ENCODE measurements around the gene COQ7. TPM values are rescaled to one million over a fixed set of nuclear protein-coding genes. Genes with fewer than 3 reads are reported as not detected.

Gene COQ7
- total and polyA plus RNA-seq, 10 donors: 6.6 to 23.4 (median 13.0) TPM

DNA sequence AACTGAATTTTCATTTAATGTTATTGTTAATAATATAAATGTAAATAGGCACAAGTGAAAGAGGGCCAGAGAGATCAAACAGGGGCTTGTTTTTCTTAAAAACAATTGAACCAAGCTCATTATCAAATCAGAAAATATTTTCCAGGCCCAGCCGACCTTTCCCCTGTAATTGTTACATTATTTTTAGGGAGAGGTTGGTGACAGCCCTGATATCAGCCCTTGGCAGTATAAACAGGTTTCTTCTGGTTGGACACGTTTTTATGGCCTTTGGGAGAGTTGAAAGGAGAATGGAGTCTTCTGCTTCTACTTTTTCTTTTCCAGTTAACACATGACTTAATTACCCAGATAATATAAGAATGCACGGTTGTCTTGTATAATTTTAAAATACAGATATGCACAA lies 40.0 kb upstream of the COQ7 start:
- DNase-seq: no peak
- no peaks in the 10 kb centered on the region for H3K36me3 ChIP-seq
- intact Hi-C loops (cut with DNase I; ENCODE audit: low total_unique reads): no loop called here
- 69 to 78% (median 72%) methylated on average over 3 of the region's 3 CpGs for WGBS, 5 donors
- H3K4me1 ChIP-seq: no peaks in the 10 kb centered on the region
- TF ChIP-seq, protein P1, sequence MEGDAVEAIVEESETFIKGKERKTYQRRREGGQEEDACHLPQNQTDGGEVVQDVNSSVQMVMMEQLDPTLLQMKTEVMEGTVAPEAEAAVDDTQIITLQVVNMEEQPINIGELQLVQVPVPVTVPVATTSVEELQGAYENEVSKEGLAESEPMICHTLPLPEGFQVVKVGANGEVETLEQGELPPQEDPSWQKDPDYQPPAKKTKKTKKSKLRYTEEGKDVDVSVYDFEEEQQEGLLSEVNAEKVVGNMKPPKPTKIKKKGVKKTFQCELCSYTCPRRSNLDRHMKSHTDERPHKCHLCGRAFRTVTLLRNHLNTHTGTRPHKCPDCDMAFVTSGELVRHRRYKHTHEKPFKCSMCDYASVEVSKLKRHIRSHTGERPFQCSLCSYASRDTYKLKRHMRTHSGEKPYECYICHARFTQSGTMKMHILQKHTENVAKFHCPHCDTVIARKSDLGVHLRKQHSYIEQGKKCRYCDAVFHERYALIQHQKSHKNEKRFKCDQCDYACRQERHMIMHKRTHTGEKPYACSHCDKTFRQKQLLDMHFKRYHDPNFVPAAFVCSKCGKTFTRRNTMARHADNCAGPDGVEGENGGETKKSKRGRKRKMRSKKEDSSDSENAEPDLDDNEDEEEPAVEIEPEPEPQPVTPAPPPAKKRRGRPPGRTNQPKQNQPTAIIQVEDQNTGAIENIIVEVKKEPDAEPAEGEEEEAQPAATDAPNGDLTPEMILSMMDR (IDR thresholded peaks at IDR 0.05 in 8 of 11, conservative IDR thresholded peaks at IDR 0.05 in 3 of 11): no peak
- no peak for TF ChIP-seq POLR2AphosphoS5 (IDR thresholded peaks at IDR 0.05)
- TF ChIP-seq POLR2A (IDR thresholded peaks at IDR 0.05): no peak
- no peaks in the 10 kb centered on the region for H3K9me3 ChIP-seq
- H3K4me3 ChIP-seq: no peak overlapping the region
- H3K27ac ChIP-seq: no peak overlapping the region
- H3K27me3 ChIP-seq (replicated peaks in 1 of 7): no peaks in the 10 kb centered on the region

DNA sequence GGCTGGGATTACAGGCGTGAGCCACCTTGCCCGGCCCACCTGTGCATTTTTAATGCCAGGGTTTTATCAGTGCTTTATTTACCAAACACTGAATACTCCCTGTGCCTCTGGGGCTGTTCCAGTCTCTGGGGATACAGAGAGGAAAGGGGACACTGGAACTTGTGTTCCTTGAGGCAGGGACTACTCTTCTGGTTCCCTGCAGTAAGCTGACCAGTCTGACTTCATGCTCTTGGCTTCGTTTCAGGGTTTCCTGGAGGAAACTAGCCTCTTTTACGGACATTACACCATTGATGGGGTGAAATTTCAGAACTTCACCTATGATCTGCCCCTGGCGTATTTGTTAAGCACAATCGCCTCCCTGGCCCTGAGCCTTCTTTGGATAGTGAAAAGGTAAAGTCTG lies 37.4 kb upstream of the COQ7 start:
- intact Hi-C loops (cut with DNase I; ENCODE audit: low total_unique reads): no loop called here
- Histone ChIP-seq H3K27ac (no peak overlapping the region), H3K4me1 (no peaks in the 10 kb centered on the region), H3K4me3 (no peak overlapping the region), H3K27me3 (replicated peaks in 1 of 7) (no peaks in the 10 kb centered on the region), H3K36me3 (no peaks in the 10 kb centered on the region), H3K9me3 (no peaks in the 10 kb centered on the region)
- no peak for DNase-seq
- TF ChIP-seq POLR2AphosphoS5 (IDR thresholded peaks at IDR 0.05) (no peak), POLR2A (IDR thresholded peaks at IDR 0.05) (no peak)
- TF ChIP-seq, protein P1 (IDR thresholded peaks at IDR 0.05 in 8 of 11, conservative IDR thresholded peaks at IDR 0.05 in 3 of 11): no peak
- 80 to 84% (median 83%) methylated on average over 6 of the region's 6 CpGs for WGBS, 5 donors

DNA sequence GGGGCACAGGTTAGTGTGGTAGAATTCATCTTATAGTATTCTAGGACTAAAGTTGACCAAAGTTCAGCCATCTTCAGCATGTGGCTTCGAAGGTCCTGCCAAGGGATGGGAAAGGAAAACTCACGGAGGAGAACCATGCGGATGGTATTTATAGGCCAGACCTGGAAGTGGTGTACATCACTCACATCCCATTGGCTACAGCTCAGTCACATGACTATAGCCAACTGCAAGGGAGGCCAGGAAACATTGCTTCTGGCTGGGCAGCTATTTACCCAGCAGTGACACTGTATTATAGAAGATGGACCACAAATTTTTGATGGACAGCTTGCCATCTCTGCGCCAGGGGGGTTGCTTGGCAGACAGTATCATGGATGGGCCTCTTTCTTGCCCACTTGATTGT lies 35.7 kb upstream of the COQ7 start:
- intact Hi-C loops (cut with DNase I; ENCODE audit: low total_unique reads): no loop called here
- Histone ChIP-seq H3K27me3 (replicated peaks in 1 of 7) (no peaks in the 10 kb centered on the region), H3K27ac (no peak overlapping the region), H3K9me3 (peaks cover 0 to 16% (median 10%) of the 10 kb centered on the region in 8 donors), H3K36me3 (no peaks in the 10 kb centered on the region), H3K4me3 (no peak overlapping the region), H3K4me1 (no peaks in the 10 kb centered on the region)
- DNase-seq: no peak
- TF ChIP-seq, protein P1 (IDR thresholded peaks at IDR 0.05 in 8 of 11, conservative IDR thresholded peaks at IDR 0.05 in 3 of 11): no peak
- no peak for TF ChIP-seq POLR2AphosphoS5 (IDR thresholded peaks at IDR 0.05)
- TF ChIP-seq POLR2A (IDR thresholded peaks at IDR 0.05): no peak
- 65 to 72% (median 70%) methylated on average over 4 of the region's 4 CpGs for WGBS, 5 donors

DNA sequence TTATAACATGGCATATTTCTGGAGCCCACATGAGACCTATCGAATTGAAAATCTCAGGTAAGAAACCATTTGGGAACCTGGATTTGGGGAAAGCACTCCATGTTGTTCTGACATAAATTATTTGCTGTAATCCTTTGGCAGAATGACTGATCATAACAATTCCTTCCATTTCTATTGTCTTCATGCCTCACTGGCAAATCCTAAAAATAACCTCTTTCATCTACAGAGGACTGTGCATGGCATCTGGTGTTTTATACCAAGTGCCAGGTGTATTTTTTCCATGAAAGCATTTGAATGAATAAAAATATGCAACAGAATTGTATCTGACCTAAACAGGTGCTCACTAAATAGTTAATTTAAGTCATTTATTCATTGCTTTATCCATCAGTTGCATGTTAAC lies 33.7 kb upstream of the COQ7 start:
- Histone ChIP-seq H3K27ac (no peak overlapping the region), H3K4me1 (no peaks in the 10 kb centered on the region), H3K36me3 (no peaks in the 10 kb centered on the region), H3K27me3 (replicated peaks in 1 of 7) (no peaks in the 10 kb centered on the region), H3K4me3 (no peak overlapping the region), H3K9me3 (peaks cover 0 to 27% (median 14%) of the 10 kb centered on the region in 8 donors)
- WGBS, 5 donors: 88 to 100% (median 93%) methylated on average over 1 of the region's 1 CpG
- DNase-seq: no peak
- TF ChIP-seq, protein P1 (IDR thresholded peaks at IDR 0.05 in 8 of 11, conservative IDR thresholded peaks at IDR 0.05 in 3 of 11): no peak
- TF ChIP-seq POLR2A (IDR thresholded peaks at IDR 0.05) (no peak), POLR2AphosphoS5 (IDR thresholded peaks at IDR 0.05) (no peak)
- intact Hi-C loops (cut with DNase I; ENCODE audit: low total_unique reads): no loop called here

All from spleen (tissue), 11 donors.